Heart left ventricle (tissue), 13 donors: ENCODE data around the gene RNASE13.

Source experiments
- CTCF ChIP-seq, 12 donors: fragments of 200-600 bp; sonication (generic) in 4 of 12; IDR thresholded peaks; one replicate each; pipeline versions ENCODE4 v1.5.0 to v1.8.0; 2018 to 2022; ENCODE audit warnings: antibody characterized with exemption in 12 of 12, mild to moderate bottlenecking in 5 of 12
- POLR2A ChIP-seq, 2 donors: fragments of 450-650 bp; IDR thresholded peaks; one replicate each; pipeline ENCODE4 v1.6.1; 2017; ENCODE audit warnings: antibody characterized with exemption in 2 of 2, mild to moderate bottlenecking in 2 of 2, moderate library complexity in 2 of 2
- donor health status: ischemic (EF 13 %, LVEDD 7.1; RV severe dilation, severe dysfunction).
- donor health status: DM: no; HTN: yes; CAD: no.
- donor health status: DM: no; HTN: no; CAD: no.
- donor health status: ischemic (EF 25% LVEDD 6.9; RV normal size, moderate dysfunction).
- donor health status: ischemic (EF 25% LVEDD 5.7; RV mildly dilated, moderate dysfunction).
- donor health status: ischemic (EF 35%, LVEDD 5.7; RV mildly dilated, moderate dysfunction).
- donor health status: nonischemic (EF 11% LVEDD 7.7; RV severe dilation, severe dysfunction).
- donor health status: DM: yes; HTN: yes; CAD: no.
- donor health status: PGD.
- donor health status: ischemic (EF 29% LVEDD 5.4; RV normal size, mild dysfunction).
- donor health status: nonischemic (EF 23%, LVEDD 6.1; RV moderate dilation, normal function).

- no peak for TF ChIP-seq POLR2A (IDR thresholded peaks at IDR 0.05)
- TF ChIP-seq CTCF (IDR thresholded peaks at IDR 0.05) = no peak
Observed at GRCh38 chr14:21055432-21056117, 21.0 kb upstream of the RNASE13 start.
